Endometrium (tissue), 2 donors: Measurements from ENCODE around the gene PCBP3.

Experiments used
- FAIRE-seq: peaks from 2 replicates; lab custom pipeline; 2012; peaks lifted over from hg19 to GRCh38; lab: Jason Lieb, UNC
- donor health status: control.
- donor health status: control.

PCBP3 gene

GRCh38 chr21:45932922-45933502, 289.5 kb downstream of the PCBP3 start:
- no peak for FAIRE-seq

GRCh38 chr21:45934085-45934484, 290.6 kb downstream of the PCBP3 start:
- FAIRE-seq: no peak

GRCh38 chr21:45934554-45934953, 291.0 kb downstream of the PCBP3 start:
- no peak for FAIRE-seq

GRCh38 chr21:45935628-45936027, 292.1 kb downstream of the PCBP3 start:
- no peak for FAIRE-seq

GRCh38 chr21:45937721-45938452, 294.4 kb downstream of the PCBP3 start:
- no peak for FAIRE-seq

- FAIRE-seq: no peak
These were observed 294.9 kb downstream of the PCBP3 start for GRCh38 chr21:45938453-45938755.

GRCh38 chr21:45938811-45939520, 295.4 kb downstream of the PCBP3 start:
- FAIRE-seq: no peak

- FAIRE-seq: no peak
These were observed 296.1 kb downstream of the PCBP3 start for GRCh38 chr21:45939521-45940045.

GRCh38 chr21:45940091-45940490, 296.6 kb downstream of the PCBP3 start:
- FAIRE-seq: no peak

- FAIRE-seq: no peak
These were observed 297.3 kb downstream of the PCBP3 start for GRCh38 chr21:45940621-45941337.

- no peak for FAIRE-seq
These were observed 297.8 kb downstream of the PCBP3 start for GRCh38 chr21:45941338-45941710.

GRCh38 chr21:45941717-45942546, 298.4 kb downstream of the PCBP3 start:
- no peak for FAIRE-seq

- FAIRE-seq: no peak
These were observed 299.5 kb downstream of the PCBP3 start for GRCh38 chr21:45942755-45943629.

- no peak for FAIRE-seq
These were observed 300.4 kb downstream of the PCBP3 start for GRCh38 chr21:45943630-45944540.

GRCh38 chr21:45944601-45945000, 301.1 kb downstream of the PCBP3 start:
- no peak for FAIRE-seq

GRCh38 chr21:45945066-45945867, 301.7 kb downstream of the PCBP3 start:
- FAIRE-seq: no peak

GRCh38 chr21:45945868-45946210, 302.3 kb downstream of the PCBP3 start:
- no peak for FAIRE-seq

- no peak for FAIRE-seq
These were observed 303.8 kb downstream of the PCBP3 start for GRCh38 chr21:45947296-45947695.

- no peak for FAIRE-seq
These were observed 304.3 kb downstream of the PCBP3 start for GRCh38 chr21:45947716-45948255.
